DMS114 treated with DMSO at 0.1 percent for 48 hours (cell line): ENCODE results near the gene ST7.
"Not testable (repeated sequence)": the region's sequence is repeated elsewhere in the genome, so short reads cannot be mapped to it uniquely, and the experiment has no call there.

ENCODE experiments used
- DNase-seq: peaks from one replicate; lab custom pipeline; 2025; ENCODE audit not compliant: unreplicated experiment; lab: John Stamatoyannopoulos, UW

ST7 gene

DNA sequence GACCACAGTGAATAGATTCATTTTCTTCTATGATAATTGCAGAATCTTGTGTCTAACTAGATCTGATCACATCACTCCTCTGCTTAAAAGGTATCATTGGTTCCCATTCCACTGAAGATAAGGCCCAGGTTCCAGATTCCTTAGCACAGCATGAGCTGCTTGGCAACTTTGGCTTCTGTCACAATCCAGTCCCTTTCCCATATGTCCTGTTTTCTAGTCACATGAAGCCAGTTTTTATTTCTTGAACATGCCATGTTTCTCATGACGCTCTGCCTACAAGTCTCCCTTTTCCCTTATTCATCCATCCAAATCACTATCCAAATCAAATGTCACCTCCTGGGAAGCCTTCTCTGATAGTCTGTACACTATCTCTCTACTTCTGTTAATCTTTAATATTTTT lies 167.0 kb downstream of the ST7 start:
- DNase-seq = not testable (repeated sequence)

GRCh38 chr7:117122036-117122435 lies 168.7 kb downstream of the ST7 start:
- not testable (repeated sequence) for DNase-seq

DNA sequence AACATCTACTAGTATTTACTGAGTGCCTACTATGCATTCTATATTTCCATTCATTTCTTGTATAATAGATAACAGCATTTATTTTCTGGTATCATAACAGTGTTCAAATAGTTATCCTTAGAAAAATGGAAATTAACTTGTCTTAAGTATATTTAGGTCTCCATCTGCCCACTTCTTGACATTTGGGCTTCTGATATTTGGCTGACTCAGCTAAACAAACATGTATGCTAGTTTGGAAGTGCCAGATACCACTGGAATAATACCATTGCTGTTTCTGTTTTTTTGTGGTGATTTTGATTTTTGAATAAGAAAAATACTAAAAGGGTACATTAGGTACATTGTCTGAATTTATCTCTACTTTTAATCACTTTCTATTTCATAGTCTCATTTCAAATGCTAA lies 169.2 kb downstream of the ST7 start:
- DNase-seq = no peak

GRCh38 chr7:117123311-117123926 lies 170.1 kb downstream of the ST7 start:
- DNase-seq = no peak

DNA sequence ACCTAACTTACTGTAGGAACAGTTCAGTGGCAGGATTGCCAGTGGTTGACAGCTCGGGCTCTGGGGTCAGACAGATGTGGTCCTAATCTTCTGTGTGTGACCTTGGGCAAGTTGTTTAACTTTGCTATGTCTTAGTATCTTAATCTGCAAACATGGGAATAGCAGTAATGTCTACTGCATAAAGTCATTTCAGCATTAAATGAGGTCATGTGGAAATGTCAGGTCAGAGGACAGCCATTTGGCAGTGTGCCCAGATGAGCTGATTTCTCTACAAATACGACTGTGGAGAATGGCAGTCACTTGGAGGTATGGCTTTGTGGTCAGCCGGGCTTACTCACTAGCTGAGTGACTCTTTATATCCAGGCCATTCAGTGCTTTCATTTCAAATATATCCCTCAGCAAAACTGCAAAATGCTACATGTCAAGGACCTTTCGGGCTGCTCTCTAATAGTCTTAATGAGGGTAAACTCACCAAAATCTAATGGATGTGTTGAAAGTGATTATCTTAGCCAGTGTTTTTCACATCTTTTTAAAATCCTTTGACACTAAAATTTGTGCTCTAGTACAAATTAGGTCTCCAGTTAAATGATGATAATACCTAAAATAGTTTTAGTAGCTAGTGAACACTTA lies 171.4 kb downstream of the ST7 start:
- no peak for DNase-seq

DNA sequence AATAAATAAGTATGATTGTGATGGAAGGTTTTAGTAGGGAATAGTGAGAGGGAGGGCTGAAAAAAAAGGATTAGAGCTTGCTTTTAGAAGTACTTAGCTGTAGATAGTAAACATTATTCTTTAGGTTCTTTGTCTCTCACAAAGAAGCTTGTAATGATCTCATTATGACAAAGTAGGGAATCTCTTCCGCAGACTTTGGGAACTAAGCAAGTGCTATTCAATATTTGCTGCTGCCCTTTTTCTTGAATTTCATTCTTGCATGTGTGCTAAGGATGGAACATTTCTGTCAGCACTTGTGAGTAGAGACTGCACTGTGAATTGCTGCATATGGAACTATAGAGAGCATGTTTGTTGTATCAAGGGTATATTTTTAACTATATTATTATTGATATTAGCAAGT lies 173.4 kb downstream of the ST7 start:
- DNase-seq = no peak

DNA sequence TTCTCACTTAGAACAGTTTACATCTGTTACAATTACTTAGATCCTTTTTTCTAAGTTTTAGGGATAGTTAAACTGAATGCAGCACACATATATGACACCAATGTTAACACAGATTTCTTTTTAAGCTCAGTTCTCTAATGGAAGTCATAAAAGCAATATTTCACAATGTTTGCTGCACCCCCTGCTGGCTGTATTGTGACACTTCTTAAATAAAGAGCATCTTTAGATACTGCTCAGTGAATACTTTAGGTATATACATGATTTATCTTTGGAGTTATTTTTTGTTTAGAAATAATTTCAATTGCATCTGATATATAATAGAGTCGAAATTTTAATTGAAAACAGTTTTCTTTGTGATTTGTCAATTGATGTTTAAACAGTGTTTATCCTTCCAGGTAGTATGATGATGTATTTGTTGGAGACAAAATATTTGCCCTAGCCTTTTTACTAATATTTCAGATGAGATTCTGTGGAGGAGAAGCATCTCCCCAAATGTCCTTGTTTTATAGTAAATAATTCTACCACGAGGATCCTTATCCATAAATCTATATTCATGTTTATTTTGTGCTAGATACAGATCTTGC lies 174.4 kb downstream of the ST7 start:
- DNase-seq = peak; percentile 26

DNA sequence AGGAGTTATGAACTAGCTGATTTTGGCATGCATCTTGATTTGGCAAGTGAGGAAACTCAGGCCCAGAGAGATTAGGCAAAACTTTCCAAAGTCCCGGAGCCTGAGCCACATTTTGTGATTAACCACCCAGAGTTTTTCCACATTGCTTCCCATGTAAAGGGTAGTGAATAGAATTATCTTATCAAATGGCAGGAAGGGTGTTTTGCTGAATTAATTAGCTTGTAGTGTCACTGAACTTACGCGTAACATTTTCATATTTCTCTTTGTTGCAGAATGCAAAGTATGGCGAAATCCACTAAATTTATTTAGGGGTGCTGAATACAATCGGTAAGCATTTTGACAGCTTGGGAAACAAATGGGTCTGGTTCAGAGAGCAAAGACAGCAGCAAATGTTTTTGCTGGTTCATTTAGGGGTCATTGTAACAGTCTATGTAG lies 176.2 kb downstream of the ST7 start:
- no peak for DNase-seq

DNA sequence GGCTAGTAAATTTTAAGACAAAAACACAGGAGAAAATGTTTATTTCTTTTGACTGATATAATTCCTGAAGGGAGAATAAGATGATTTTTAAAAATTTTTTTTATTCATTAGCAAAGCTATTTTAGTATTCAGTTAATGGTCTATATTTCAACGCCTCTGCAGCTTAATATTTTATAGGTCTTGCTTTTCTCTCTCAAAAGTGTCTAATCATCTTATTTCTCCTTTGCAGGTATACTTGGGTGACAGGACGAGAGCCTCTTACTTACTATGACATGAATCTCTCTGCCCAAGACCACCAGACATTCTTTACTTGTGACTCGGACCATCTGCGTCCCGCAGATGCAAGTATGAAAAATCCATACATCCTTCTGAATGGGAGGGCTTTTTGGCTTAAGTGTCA lies 177.0 kb downstream of the ST7 start:
- no peak for DNase-seq

- no peak for DNase-seq
Observed at GRCh38 chr7:117132321-117133120, 179.2 kb downstream of the ST7 start.

DNA sequence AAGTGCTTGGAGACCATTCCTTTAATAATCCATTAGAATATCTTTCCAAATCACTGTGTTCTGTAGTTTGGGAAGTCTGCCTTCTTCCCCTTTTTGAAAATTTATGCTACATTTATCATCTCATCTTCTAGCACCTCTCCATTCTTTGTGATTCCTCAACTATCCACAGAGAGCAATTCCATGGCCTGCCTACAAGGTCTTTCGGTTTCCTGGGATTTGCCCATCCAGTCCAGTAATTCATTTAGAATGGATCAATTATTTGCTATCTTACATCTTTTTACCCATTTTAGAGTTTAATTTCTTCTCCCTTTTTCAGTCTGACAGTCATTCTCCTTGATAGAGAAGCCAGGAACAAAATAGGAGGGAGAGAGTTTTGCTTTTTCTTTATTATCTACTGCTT lies 179.8 kb downstream of the ST7 start:
- DNase-seq = no peak

- no peak for DNase-seq
Observed at GRCh38 chr7:117134411-117134810, 181.1 kb downstream of the ST7 start.

DNA sequence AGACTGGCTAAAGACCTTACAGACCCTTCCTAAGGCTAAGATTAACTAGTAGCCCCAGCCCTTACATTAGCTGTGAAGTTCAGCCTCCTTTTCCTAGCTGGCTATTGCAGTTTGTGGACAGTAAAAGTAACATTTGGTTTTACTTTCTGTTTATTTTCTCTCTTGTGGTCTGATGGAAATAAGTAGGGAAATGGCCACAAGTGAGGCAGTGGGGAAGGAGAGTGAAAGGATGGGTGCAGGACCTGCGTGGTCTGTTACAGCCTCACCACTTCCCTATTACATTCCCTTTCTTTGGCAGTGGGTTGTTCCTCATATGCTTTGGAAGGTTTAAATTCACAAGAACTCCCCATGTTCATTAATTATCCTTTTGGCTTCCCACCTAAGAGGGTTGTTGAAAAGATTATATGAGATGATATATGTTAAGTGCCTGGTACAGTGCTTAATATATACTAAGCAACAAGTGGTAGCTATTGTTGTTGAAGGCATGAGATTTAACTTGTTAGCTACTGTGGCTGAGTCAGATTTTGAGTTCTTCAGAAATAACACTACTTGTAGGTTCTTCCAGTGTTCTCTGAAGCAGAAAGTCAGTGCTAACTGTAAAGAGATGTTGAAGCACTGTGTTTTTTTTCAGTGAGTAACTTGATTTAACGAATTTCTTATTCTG lies 181.7 kb downstream of the ST7 start:
- DNase-seq = no peak

GRCh38 chr7:117135553-117135891 lies 182.2 kb downstream of the ST7 start:
- no peak for DNase-seq

DNA sequence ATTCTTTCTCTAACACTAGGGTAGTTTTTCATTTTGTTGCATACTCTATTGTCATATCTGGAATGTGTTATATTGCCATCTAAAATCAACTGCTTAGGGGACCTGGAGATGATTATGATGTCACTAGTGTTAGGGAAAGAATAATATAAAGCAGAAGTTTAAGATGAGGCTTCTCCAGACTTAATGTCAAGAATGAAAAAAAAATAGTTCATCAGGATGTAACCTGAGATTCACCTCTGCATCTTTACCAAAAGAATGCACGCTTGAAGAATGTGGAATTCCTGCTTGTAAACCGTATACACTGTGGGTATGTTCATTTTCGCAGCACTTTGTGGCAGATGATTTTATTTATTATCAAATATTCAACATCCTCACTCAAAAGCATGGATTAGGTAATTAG lies 184.6 kb downstream of the ST7 start:
- DNase-seq = no peak

GRCh38 chr7:117138495-117138894 lies 185.2 kb downstream of the ST7 start:
- DNase-seq = no peak

GRCh38 chr7:117138981-117139380 lies 185.7 kb downstream of the ST7 start:
- no peak for DNase-seq

DNA sequence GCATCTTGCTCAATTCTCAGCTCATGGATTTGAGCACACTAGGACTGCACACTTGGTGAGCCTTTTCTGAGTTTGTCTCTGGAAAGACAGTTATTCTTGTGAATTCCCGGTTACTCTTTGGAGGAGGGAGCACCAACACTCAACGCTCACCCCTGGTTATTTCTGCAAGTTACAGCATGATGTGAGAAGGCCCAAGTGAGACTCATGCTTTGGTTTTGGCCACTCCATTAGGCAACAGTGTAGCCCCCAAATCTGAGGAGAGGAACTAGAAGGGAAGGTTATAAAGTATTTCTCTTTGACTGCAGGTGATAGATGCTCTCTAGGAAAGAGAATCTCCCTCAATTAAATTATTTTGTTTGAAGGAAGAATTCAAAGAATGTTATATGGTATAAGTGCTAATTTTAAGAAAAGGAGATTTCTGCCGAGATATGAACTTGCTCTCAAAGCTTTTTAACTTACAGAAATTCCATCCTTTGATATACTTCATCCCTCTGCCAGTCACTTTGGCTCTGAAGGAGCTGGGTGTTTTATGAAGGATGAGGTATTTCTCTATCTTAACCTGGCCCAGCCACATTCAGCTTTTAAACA lies 186.2 kb downstream of the ST7 start:
- no peak for DNase-seq

GRCh38 chr7:117140921-117141320 lies 187.6 kb downstream of the ST7 start:
- DNase-seq = no peak

GRCh38 chr7:117143066-117143465 lies 189.8 kb downstream of the ST7 start:
- DNase-seq = no peak

- no peak for DNase-seq
Observed at GRCh38 chr7:117143580-117143979, 190.3 kb downstream of the ST7 start.
